T-helper 1 cell (primary cell): ENCODE data around the gene ZNF814.
A peak's percentile ranks its signal among the peaks of the same experiment; 100 is the strongest.
"Not testable (repeated sequence)": the region's sequence is repeated elsewhere in the genome, so short reads cannot be mapped to it uniquely, and the experiment has no call there.

Experiments used
- DNase-seq, 5 donors: peaks; one replicate each; pipeline ENCODE4 v3.0.0-alpha.2; 2012 to 2020

ZNF814 gene

DNA sequence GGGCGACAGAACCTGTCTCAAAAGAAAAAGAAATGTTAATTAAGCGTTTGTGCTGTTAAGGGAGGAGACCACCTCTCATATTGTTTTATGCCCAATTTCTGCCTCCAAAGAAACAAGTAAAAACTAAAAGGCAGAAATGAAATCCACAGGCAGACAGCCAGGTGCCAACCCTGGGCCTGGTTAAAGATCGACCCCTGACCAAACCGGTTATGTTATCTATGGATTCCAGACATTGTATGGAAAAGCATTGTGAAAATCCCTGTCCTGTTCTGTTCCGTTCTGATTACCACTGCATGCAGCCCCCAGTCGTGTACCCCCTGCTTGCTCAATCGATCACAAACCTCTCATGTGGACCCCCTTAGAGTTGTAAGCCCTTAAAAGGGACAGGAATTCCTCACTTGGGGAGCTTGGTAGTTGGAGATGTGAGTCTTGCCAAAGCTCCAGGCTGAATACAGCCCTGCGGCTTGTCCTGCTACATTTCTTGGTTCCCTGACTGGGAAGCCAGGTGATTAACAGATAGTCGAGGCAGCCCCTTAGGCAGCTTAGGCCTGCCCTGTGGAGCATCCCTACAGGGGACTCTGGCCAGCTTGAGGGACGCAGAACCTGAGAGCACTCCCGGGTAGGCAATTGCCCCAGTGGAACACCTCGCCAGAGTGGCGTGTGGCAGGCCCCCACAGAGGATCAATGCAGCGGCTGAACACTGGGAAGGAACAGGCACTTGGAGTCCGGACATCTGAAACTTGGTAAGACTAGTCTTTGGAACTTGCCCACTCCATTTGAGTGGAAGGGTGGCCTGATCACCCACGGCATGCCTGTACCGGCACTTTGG, 73.4 kb downstream of the ZNF814 start:
- DNase-seq, result no peak

DNA sequence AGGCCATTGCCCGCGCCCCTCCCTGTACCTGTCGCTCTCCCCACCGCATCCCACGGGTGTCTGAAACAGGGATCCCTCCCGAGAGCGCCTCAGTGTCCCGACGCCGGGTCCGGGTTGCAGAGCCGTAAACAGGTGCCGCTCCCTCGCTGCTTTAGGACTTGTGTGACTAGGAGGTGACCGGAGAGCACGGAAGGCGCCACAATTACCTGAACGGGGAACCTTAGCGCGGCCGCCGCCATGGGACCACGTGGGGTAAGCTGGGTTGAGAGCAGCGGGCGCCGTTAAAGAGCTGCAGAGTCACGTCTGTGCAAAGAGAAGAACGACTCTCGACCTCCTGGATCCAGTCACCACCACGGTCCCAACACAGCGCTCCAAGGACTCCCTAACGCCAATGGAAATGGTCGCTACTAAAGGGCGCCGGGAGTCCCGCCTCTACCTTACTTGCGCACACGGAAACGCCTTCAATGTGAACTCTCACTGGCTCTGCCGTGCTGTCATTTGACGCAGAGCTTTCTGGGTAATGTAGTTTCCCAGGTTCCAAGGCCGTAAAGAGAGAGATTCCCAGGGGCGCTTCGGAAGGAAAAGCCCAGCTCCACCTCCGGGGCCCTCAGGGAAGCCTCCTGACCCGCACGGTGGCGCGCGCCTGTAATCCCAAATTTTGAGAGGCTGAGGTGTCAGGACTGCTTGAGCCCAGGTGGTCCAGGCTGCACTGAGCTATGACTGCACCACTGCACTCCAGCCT, 74.2 kb downstream of the ZNF814 start, which contains the start of gene ZNF552:
TSS of gene ZNF552 (minus strand) at position 409 of the 742 bp plus-strand sequence. CDS start at position 239, 170 bp downstream.
- peak; percentile 57 to 85 (median 70) for DNase-seq

DNA sequence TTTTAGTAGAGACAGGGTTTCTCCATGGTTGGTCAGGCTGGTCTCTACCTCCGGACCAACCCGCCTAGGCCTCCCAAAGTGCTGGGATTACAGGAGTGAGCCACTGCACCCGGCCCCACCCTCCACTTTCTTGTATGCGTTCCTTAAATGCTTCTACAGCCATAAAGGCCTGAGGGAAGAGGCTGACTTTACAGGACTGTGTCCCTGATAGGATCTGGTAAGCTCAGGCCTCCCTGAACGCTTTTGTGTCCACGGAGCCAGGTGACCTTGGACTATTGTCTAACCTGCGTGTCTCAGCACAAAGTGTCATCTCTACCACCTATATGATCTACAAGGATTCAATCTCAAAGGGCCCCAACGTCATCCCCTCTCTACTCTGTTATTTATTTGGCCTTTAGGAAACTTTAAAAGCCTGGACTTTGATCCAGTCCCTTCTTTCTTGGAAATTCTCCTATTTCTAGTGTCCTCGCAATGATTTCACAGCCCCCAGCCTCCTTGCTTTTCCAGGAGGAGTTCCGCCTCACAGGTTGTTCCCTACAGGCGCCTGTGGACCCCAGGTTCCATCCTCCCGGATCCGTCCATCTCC, 74.8 kb downstream of the ZNF814 start:
- no peak for DNase-seq

DNA sequence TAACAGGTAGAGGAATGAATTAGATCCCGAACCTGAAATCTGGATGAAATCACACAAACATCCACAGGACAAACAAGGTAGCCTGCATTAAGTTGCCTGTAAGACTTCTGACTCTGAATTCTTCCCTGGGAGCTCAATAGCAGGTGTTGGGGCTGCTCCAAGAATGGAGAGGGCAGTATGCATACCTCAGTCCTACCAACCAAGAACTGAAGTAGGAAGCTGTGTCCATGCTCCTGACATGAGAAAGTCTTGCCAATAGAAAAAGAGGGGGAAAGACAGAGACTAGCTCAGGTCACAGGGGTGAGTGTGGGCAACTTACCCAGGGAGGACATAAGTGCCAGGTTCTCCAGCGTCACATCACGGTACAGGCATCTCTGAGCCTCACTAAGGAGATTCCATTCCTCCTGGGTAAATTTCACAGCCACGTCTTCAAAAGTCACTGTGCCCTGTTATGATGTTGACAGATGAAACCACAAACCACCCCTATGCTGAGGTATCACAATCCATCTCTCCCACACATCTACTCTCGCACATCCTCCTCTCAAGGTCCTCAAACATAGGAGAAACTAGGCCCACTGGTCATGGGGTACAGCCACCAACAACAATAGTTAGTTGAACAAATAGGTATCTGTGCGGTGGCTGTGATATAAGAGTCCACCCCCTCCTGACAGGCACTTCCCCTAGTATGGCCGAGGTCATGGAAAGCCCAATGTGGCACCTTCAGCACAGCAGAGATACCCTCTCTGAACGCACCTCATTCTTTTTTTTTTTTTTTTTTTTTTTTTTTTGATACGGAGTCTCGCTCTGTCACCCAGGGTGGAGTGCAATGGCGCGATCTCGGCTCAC, 75.6 kb downstream of the ZNF814 start:
- DNase-seq, result not testable (repeated sequence)

DNA sequence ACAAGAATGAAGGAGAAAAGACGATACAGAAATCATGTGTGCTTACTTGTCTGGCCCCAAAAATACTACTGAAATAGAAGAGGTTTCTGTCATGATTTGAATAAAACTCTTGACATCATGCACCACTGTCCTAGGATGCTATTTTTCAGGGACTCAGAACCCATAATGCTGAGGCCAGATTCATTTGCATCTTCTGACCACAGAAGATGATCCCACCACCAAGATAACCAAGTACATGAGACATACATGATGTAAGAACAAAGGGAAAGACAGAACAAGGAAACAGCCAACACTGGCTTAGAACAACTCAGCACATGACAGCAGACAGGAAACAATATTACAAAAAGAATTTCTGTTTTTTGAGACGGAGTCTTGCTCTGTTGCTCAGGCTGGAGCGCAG, 76.6 kb downstream of the ZNF814 start:
- peak in 1 of 5 donors; percentile 25 for DNase-seq

DNA sequence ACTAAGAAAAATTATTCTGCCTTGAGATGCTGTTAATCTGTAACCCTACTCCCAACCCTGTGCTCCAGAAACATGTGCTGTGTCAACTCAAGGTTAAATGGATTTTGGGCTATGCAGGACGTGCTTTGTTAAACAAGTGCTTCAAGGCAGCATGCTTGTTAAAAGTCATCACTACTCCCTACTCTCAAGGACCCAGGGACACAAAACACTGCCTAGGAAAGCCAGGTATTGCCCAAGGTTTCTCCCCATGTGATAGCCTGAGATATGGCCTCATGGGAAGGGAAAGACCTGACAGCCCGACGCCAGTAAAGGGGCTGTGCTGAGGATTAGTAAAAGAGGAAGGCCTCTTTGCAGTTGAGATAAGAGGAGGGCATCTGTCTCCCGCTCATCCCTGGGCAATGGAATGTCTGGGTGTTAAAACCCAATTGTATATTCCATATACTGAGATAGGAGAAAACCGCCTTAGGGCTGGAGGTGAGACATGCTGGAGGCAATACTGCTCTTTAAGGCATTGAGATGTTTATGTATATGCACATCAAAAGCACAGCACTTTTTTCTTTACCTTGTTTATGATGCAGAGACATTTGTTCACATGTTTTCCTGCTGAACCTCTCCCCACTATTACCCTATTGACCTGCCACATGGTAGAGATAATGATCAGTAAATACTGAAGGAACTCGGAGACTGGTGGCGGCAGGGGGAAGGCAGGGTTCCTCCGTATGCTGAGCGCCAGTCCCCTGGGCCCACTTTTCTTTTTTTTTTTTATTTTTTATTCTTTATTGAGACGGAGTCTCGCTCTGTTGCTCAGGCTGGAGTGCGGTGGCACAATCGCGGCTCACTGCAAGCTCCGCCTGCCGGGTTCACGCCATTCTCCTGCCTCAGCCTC, 78.2 kb downstream of the ZNF814 start:
- DNase-seq, result not testable (repeated sequence)

DNA sequence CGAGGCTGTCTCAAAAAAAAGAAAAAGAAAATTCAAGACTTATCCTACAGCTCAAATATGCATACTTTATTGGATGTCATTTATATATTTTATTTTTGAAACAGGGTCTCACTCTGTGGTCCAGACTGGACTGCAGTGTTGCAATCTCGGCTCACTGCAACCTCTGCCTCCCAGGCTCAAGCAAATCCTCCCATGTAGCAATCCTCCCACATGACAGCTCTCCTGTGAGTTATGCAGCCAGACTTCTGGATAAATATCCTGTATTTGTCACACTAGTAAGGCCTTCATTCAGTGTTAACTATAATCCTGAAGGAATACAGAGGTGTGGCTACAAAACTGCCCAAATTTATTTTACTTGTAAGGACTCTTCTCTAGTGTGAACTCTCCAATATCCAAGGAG, 81.3 kb downstream of the ZNF814 start:
- DNase-seq, result no peak

DNA sequence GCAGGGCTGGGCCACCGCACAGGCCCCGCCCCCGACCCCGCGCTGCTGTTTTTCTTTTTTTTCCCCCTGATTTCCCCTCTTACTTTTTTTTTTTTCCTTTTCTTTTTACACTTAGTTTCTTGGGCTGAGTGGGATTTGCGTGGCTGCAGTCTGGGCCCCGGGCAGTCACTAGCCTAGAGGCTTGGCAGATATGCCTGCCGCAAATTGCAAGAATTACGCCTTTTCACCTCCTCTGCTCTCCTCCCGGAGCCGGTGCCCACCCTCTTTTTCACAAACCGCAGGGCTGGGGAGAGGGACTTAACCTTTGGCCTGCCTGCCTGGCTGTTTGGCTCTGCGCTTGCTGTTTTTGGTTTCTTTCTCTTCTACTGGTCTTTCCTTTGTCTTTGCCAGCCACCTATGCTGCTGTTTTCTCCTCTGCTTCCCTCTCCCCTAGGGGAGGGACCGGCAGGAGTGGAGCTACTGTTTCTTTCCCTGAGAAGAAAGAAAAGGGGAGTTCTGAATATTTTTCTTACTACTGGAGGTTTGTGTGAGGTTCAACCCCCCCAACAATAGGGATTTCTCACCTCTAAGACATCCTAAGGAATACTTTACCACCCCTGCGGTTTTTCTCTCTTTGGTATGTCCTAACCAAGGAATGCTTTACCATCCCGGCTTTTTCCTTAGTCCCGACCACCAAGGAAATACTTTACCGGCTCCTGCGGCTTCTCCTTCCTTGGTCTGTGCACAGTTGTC, 85.1 kb downstream of the ZNF814 start:
- no peak for DNase-seq

DNA sequence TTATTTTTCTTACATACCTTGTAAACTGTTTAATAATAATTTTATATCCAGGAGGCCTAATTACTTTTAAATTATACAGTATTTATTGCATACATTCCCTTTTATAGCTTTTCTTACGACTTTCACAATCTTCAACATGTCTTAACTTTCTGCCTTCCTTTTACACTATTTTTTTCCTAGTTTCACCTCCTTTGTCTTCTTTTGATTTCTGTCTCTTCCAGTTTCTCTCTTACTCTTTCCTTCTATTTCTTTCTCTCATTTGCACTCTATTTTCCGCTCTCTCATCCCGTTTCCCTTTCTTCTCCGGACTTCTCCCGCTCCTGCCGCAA, 85.6 kb downstream of the ZNF814 start:
- no peak for DNase-seq

DNA sequence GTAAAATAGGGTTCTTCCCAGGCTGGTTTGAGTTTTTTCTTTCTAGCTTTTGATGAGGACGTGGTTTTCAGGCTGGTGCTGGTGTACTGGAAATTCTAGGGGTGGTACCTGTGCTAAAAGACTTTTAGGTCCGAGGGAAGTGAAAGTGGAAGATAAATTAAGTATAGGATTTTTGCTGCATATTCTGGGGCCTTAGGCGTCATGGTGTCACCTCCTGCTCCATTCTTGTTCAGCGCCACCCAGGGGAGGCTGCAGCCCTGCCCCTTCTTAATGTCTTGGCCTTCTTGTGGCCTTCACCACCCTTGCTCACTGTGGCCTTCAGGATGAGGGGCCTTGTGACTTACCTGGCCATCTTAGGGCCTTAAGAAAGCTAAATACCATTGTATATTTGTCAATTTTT, 86.6 kb downstream of the ZNF814 start:
- DNase-seq, result no peak

DNA sequence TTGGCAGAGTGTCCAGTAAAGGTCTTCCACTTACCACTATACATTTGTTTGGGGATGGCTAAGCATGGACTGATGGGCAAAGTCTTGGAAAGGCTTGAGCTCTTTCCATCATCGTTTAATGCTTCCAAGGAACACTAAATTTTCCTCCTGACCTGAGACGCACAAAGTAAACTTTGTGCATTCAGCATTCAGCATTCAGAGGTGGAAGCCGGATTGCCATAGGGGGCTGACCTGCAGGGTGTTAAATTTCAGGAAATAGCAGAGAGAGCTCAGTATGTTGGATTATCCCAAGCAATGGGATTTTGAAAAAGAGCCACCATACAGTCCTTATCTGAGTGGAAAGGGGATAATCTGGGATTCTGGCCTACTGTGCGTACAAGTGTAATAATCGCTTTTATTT, 88.1 kb downstream of the ZNF814 start:
- DNase-seq, result no peak
